ENCODE results near the gene PPP1R26.
"Not testable (repeated sequence)": the region's sequence is repeated elsewhere in the genome, so short reads cannot be mapped to it uniquely, and the experiment has no call there.

The PPP1R26 gene

DNA sequence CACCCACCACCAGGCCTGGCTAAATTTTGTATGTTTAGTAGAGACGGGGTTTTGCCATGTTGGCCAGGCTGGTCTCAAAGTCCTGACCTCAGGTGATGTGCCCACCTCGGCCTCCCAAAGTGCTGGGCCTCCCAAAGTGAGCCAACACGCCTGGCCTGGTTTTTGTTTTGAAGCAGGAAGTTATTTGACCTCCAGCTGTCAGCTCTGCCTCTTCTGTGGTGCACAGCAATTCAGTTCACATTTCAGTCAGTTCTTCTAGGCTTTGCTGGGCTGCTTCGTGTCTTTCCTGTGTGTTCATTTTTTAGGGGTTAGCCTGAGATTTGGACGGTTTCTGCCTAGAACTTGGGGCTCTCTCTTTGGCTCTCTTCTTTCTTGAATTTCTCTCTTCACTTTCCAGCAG is 50.6 kb downstream of the PPP1R26 start:
- Histone ChIP-seq H3K27me3 (replicated peaks; ENCODE audit: control insufficient read depth, insufficient read depth, low read length) (no peaks in the 10 kb centered on the region), H3K36me3 (ENCODE audit: control insufficient read depth, insufficient read depth, low read length) (no peaks in the 10 kb centered on the region), H3K4me3 (replicated peaks; ENCODE audit: low read depth, low read length) (no peak overlapping the region)
- DNase-seq (ENCODE audit: extremely low read depth, insufficient read length): no peak
- TF ChIP-seq, protein P1, sequence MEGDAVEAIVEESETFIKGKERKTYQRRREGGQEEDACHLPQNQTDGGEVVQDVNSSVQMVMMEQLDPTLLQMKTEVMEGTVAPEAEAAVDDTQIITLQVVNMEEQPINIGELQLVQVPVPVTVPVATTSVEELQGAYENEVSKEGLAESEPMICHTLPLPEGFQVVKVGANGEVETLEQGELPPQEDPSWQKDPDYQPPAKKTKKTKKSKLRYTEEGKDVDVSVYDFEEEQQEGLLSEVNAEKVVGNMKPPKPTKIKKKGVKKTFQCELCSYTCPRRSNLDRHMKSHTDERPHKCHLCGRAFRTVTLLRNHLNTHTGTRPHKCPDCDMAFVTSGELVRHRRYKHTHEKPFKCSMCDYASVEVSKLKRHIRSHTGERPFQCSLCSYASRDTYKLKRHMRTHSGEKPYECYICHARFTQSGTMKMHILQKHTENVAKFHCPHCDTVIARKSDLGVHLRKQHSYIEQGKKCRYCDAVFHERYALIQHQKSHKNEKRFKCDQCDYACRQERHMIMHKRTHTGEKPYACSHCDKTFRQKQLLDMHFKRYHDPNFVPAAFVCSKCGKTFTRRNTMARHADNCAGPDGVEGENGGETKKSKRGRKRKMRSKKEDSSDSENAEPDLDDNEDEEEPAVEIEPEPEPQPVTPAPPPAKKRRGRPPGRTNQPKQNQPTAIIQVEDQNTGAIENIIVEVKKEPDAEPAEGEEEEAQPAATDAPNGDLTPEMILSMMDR (IDR thresholded peaks at IDR 0.05; ENCODE audit: insufficient read depth, low read length, poor library complexity, severe bottlenecking): no peak

DNA sequence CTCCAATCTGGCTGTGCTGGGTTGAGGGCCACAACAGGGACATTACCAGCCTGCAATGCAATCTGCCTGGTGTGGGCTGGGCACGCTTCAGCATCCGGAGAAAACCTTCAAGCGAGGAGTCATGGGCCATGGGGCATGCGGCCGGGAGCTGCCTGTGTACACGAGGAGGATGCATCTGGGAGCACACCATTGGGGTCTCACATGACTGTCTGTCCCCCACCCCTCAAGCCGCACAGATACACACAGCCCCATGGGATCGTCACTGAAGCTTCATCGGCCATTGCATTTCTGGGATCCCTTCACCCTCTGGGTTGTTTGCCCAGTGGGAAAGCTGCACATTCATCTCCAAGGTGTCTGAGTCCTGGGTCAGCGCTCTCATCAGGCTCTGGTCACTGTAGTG is 51.5 kb downstream of the PPP1R26 start:
- TF ChIP-seq, protein P1 (IDR thresholded peaks at IDR 0.05; ENCODE audit: insufficient read depth, low read length, poor library complexity, severe bottlenecking): no peak
- no peaks in the 10 kb centered on the region for H3K36me3 ChIP-seq (ENCODE audit: control insufficient read depth, insufficient read depth, low read length)
- DNase-seq (ENCODE audit: extremely low read depth, insufficient read length): no peak
- no peaks in the 10 kb centered on the region for H3K27me3 ChIP-seq (replicated peaks; ENCODE audit: control insufficient read depth, insufficient read depth, low read length)
- H3K4me3 ChIP-seq (replicated peaks; ENCODE audit: low read depth, low read length): no peak overlapping the region

DNA sequence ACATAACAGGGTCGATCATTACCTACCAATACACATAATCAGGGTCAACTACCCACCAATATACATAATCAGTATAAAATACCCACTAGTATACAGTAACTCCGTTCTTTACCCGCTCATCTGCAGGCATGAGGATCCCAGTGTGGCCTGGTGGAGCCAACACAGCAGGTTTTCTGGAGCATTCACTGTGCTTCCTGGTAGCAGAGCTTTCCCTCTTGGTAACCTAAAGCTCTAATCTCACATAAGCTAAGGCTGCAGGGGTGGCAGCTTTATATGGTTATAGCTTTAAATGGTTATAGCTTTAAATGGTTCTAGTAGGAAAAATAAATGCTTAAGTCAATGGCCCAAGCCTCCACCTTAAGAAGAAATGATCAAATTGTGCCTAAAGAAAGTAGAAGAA is 53.5 kb downstream of the PPP1R26 start:
- H3K27me3 ChIP-seq (replicated peaks; ENCODE audit: control insufficient read depth, insufficient read depth, low read length): no peaks in the 10 kb centered on the region
- no peak for DNase-seq (ENCODE audit: extremely low read depth, insufficient read length)
- no peak overlapping the region for H3K4me3 ChIP-seq (replicated peaks; ENCODE audit: low read depth, low read length)
- TF ChIP-seq, protein P1 (IDR thresholded peaks at IDR 0.05; ENCODE audit: insufficient read depth, low read length, poor library complexity, severe bottlenecking): no peak
- no peaks in the 10 kb centered on the region for H3K36me3 ChIP-seq (ENCODE audit: control insufficient read depth, insufficient read depth, low read length)

DNA sequence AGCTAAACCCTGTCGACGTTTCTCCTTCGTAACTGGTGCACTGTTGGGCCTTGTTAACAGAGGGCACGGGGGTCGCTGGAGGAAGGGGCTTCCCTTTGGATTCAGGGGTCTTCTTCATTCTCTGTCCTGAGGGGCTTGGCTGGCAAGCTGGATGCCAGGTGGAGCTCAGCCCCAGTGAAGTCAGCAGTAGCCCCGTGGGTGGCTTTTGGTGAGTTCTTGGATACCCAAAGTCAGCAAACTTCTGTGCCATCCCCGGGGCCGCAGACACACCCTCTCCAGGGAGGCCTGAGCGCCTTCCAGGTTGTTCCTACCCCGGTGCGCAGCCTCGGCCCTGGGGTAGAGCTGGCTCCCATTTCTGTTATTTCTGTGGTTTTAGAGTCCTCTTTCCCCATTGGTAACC is 54.1 kb downstream of the PPP1R26 start:
- no peaks in the 10 kb centered on the region for H3K36me3 ChIP-seq (ENCODE audit: control insufficient read depth, insufficient read depth, low read length)
- no peaks in the 10 kb centered on the region for H3K27me3 ChIP-seq (replicated peaks; ENCODE audit: control insufficient read depth, insufficient read depth, low read length)
- no peak overlapping the region for H3K4me3 ChIP-seq (replicated peaks; ENCODE audit: low read depth, low read length)
- TF ChIP-seq, protein P1 (IDR thresholded peaks at IDR 0.05; ENCODE audit: insufficient read depth, low read length, poor library complexity, severe bottlenecking): no peak
- no peak for DNase-seq (ENCODE audit: extremely low read depth, insufficient read length)

DNA sequence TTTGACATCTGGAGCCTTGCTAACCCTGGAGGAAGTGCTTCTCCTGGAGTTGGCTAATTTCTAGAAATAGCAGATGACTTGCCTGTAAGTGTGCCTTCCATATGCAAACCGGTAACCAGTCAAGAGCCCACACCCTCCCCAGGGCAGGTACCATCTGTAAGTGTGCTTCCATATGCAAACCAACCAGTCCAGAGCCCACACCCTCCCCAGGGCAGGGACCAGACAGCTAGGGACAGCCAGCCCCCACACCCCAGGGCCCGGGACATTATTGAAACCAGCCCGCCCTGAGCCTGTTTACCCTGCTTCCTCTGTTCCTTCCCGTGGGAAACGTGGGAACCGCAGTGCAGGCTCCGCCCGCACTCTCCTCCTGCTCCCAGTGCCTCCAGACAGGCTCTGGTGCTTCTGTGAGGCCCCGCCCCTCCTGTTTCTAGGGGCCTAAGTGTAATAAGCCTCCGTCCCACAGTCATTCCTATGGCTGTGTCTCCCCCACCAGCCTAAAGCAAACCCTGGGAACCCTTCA is 54.7 kb downstream of the PPP1R26 start:
- H3K4me3 ChIP-seq (replicated peaks; ENCODE audit: low read depth, low read length); DNase-seq (ENCODE audit: extremely low read depth, insufficient read length); H3K27me3 ChIP-seq (replicated peaks; ENCODE audit: control insufficient read depth, insufficient read depth, low read length); H3K36me3 ChIP-seq (ENCODE audit: control insufficient read depth, insufficient read depth, low read length): not testable (repeated sequence)

DNA sequence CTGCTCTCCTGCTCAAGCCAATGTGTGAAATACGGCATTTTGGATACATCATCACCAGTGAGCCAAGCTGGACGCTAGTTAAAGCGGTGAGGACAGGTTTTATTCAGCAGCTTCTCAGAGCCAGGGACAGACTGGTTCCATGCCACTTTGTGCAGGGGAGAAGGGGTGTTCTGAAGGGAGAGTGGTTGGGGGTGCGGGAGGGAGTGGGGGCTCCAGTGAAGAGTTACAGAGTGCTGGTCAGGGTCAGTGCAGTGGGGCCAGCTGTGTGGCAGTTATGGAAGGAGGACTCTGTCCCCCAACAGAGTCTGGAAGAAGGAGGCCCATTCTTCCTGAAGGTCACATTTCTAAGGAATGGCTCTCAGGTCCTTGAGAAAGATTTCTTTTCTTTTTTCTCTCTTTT is 55.2 kb downstream of the PPP1R26 start:
- not testable (repeated sequence) for H3K27me3 ChIP-seq (replicated peaks; ENCODE audit: control insufficient read depth, insufficient read depth, low read length); DNase-seq (ENCODE audit: extremely low read depth, insufficient read length); H3K36me3 ChIP-seq (ENCODE audit: control insufficient read depth, insufficient read depth, low read length); H3K4me3 ChIP-seq (replicated peaks; ENCODE audit: low read depth, low read length)

DNA sequence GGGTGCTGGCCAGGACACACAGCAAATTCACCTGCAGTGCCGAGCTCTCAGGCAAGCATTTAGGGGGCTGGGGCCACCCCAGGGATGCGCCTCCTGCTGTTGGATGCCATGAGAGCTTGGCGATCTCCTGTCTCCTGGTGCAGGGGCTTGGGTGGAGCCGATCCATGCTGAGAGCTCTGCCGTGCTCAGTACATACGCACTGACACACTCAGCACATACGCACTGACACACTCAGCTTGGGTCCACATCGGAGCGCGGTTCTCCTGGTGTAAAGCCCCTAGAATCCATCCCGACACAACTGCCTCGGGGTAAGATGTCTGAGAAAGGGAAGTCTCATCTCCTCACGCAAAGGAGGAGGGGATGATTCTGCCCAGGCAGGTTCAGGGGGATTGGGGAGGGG is 56.0 kb downstream of the PPP1R26 start:
- H3K4me3 ChIP-seq (replicated peaks; ENCODE audit: low read depth, low read length); H3K27me3 ChIP-seq (replicated peaks; ENCODE audit: control insufficient read depth, insufficient read depth, low read length); DNase-seq (ENCODE audit: extremely low read depth, insufficient read length); H3K36me3 ChIP-seq (ENCODE audit: control insufficient read depth, insufficient read depth, low read length): not testable (repeated sequence)
